Measurements from ENCODE around the gene GJB1.
A peak's percentile ranks its signal among the peaks of the same experiment; 100 is the strongest.
"Not testable (repeated sequence)": the region's sequence is repeated elsewhere in the genome, so short reads cannot be mapped to it uniquely, and the experiment has no call there.

GJB1 gene

GRCh38 chrX:71222929-71223328 lies at the start of gene GJB1:
GJB1 (plus strand) TSS chrX:71223224; CDS start chrX:71223708, 484 bp downstream.
- DNase-seq, result no peak

GRCh38 chrX:71173440-71173839 lies 49.6 kb upstream of the GJB1 start:
- no peak for DNase-seq

GRCh38 chrX:71174795-71175194 lies 48.2 kb upstream of the GJB1 start:
- DNase-seq, result no peak

- DNase-seq, result no peak
Measured at GRCh38 chrX:71175531-71175930, 47.5 kb upstream of the GJB1 start.

- DNase-seq, result no peak
Measured at GRCh38 chrX:71177327-71177726, 45.7 kb upstream of the GJB1 start.

GRCh38 chrX:71178908-71179307 lies 44.1 kb upstream of the GJB1 start:
- DNase-seq, result peak; percentile 41

GRCh38 chrX:71180579-71181265 lies 42.3 kb upstream of the GJB1 start:
- not testable (repeated sequence) for DNase-seq

GRCh38 chrX:71181558-71181909 lies 41.5 kb upstream of the GJB1 start:
- DNase-seq, result peak; percentile 58

GRCh38 chrX:71181910-71182799 lies 40.9 kb upstream of the GJB1 start:
- DNase-seq, result peak; percentile 84

- DNase-seq, result no peak
Measured at GRCh38 chrX:71182871-71183270, 40.2 kb upstream of the GJB1 start.

GRCh38 chrX:71183341-71183740 lies 39.7 kb upstream of the GJB1 start:
- no peak for DNase-seq

GRCh38 chrX:71184092-71184491 lies 38.9 kb upstream of the GJB1 start:
- no peak for DNase-seq

- no peak for DNase-seq
Measured at GRCh38 chrX:71184803-71185495, 38.1 kb upstream of the GJB1 start.

- no peak for DNase-seq
Measured at GRCh38 chrX:71191248-71191647, 31.8 kb upstream of the GJB1 start.

- peak; percentile 9 for DNase-seq
Measured at GRCh38 chrX:71195964-71196649, 26.9 kb upstream of the GJB1 start.

- DNase-seq, result peak; percentile 9
Measured at GRCh38 chrX:71198066-71198465, 25.0 kb upstream of the GJB1 start.

- DNase-seq, result no peak
Measured at GRCh38 chrX:71199252-71200008, 23.6 kb upstream of the GJB1 start.

- no peak for DNase-seq
Measured at GRCh38 chrX:71210816-71211215, 12.2 kb upstream of the GJB1 start.

GRCh38 chrX:71212536-71212935 lies 10.5 kb upstream of the GJB1 start:
- DNase-seq, result no peak

- no peak for DNase-seq
Measured at GRCh38 chrX:71214152-71214551, 8.9 kb upstream of the GJB1 start.

- DNase-seq, result no peak
Measured at GRCh38 chrX:71214604-71215337, 8.3 kb upstream of the GJB1 start.
